NCI-H524 (cell line): Measurements from ENCODE around the gene SUMF1.

Experiments
- DNase-seq, 2 experiments: peaks; one replicate each; lab custom pipeline; 2025; lab: John Stamatoyannopoulos, UW

The SUMF1 gene

DNA sequence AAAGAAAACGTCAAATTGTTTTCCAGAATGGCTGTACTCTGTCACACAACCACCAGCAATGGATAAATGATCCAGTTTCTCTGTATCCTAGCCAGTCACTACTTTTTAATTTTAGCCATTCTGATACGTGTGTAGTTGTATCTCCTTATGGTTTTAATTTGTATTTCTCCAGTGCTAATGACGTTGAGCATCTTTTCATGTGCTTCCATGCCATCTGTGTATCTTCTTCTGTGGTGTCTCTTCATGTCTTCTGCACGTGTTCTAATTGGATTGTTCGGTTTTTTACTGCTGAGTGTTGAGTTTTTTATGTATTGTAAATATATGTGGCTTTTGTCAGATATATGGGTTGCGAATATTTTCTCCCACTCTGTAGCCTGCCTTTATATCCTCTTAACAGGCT is 81.9 kb downstream of the SUMF1 start:
- DNase-seq, result no peak

DNA sequence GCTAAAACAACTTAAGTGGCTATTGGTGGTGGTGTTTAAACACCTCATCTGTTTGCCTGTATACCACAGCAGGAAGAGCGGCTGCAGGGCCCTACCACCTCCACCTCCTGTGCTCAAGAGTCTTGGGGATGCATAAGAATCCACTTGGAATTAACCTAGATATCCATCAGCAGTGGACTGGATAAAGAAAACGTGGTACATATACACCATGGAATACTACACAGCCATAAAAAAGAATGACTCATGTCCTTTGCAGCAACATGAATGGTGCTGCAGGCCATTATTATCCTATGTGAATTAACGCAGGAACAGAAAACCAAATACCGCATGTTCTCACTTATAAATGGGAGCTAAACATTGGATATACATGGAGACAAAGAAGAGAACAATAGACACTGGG is 87.1 kb downstream of the SUMF1 start:
- no peak for DNase-seq

DNA sequence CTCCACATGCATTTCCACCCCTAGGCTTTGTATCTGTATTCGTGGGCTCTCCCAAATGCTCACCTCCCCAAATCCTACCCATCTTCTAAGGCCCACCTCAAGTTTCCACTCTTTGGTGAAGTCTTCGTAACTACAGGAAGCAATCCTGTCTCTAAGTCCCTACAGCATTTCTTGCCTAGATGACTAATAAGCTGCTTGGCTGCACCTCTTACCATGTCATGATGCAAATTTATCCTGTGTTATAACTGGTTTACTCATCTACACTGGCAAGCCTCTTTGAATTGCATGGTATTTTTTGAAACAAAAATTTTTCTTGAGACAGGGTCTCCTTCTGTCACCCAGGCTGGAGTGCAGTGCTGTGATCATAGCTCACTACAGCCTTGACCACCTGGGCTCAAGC is 90.6 kb downstream of the SUMF1 start:
- no peak for DNase-seq

DNA sequence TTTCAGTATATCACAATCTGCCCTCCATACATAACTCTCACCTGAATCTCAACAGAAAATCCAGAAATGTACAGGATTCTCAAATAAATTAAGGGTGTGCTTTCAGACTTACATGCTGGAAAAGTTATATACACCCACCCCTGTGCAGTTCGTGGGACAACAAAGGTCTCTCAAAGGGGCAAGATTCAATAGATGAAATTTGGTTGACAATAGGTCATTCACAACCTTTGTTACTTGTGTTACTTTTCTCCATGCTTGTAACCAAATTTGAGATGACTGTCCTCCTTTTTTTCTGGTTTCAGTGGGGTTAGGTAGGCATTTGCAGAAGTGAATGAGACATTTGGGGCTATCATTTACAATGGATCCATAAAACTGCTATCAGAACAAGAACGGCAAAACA is 91.2 kb downstream of the SUMF1 start:
- DNase-seq, result no peak

DNA sequence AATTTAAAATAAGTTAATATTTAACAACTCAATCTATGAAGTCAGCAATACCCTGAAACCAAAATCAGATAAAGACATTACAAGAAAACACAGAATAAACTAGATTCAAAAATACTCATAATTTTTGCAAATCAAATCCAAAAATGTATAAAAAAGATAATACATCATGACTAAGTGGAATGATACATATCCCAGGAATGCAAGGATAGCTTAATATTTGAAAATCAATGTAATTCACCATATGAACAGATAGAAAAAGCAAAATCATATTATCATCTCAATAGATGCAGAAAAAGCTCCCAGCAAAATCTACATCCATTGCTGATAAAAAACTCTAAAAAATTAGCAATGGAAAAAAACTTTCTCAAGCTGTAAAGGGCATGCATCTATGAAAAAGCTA is 93.4 kb downstream of the SUMF1 start:
- no peak for DNase-seq

DNA sequence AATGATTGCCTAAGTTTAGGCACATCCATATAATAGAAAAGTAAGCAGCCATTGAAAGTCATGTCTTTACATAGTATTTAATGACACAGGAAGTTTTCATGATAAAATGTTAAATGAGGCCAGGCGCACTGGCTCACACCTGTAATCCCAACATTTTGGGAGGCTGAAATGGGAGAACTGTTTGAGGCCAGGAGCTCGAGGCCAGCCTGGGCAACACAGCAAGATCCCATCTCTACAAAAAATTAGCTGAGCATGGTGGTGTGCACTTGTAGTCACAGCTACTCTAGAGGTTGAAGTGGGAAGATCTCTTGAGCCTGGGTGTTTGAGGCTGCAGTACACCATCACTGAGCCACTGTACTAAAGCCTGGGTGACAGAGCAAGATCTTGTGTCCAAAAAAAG is 104.5 kb downstream of the SUMF1 start:
- no peak for DNase-seq

DNA sequence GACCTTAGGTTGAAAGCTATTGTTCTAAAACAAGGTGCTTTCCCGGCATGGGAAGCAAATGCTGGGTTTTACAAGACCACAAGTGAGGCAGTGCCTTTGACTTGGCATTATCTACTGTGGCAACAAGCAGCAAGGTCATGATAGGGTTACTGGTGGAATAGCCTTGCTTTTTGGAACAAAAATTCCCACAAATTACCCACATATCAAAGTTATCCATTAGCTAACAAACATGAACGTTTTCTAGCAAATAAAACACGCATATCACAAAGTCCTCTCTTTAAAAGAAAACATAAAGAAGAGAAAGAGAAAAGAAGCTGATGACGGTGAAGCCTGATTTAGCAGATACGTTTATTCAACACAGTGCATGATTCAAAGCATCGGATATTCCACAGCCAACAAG is 106.3 kb downstream of the SUMF1 start:
- DNase-seq, result no peak

DNA sequence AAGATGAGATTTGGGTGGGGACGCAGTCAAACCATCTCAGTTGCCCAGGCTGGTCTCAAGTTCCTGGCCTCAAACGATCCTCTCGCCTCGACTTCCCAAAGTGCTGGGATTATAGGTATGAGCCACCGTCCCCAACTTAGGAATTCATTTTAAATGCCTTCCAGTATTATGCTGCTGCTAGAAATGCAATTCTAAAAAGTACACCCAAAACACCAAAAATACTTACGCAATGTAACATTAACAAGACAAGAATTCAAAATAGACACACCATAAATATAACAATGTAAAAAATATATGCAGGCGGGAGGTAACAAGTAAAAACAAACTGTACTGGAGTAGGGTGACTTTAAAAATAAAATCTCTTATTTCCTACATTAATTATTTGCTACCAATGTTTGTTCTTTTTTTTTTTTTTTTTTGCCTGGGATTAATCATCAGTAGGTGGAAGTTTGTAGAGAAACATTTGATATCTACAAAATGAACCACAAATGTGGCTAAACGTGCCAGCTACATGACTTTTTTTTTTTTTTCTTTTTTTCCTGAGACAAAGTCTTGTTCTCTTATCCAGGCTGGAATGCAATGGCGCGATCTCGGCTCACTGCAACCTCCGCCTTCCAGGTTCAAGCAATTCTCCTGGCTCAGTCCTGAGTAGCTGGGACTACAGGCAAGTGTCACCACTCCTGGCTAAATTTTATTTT is 107.1 kb downstream of the SUMF1 start:
- DNase-seq, result no peak

DNA sequence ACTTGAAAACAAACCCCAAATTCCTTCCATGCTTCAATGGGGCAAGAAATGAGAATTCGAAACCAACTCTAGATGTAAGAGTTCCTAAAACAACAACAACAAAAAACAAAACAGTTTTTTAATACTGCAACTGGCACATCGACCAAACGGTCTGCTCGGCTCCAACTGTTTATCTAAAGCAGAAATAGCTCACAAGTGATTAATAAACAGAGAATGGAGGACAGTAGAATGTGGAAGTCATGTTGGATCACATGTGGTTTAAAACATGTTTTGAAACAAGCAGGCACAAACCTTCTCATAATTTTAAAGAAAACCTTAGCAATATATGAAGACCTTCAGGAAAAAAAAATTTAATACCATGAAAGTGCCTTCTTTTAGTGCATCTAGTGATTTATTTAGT is 108.8 kb downstream of the SUMF1 start:
- no peak for DNase-seq

DNA sequence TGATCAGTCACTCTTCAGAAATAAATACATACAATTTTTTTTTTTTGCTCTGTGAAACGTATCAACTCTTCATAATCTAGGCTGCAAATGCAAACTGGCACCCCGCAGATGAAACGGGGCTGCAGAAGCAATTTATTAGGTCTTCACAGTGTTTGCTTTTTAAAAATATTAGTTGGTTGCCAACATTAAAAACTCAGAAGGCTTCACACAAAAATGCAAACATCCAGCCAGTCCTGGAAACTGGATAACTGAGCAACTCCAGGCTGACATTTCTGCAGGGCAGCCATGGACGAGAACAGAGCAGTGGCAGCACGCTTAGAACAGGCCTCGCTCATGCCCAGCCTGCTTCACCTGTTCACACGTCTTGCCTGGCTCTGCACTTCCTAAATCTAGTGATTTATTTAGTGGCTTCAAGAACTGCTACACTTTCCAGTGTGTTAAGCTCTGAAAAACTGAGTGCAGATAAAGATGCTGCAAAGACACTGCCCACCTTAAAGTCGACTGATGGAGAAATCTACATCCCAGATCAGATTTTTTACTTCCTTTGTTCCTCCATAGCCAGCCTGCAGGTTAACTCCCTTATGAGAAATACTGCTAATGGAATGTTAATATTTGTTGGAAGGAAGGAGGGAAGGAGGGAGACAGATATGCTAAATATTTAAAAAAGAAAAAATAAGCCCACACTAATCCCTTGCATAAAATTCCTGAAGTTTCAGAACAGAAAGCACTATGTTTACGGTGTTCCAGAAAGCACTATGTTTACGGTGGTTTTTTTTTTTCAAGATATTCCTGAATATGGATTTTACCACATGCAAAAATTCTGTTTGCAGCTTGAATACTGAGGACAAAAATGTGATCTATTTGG is 110.3 kb downstream of the SUMF1 start:
- no peak for DNase-seq

DNA sequence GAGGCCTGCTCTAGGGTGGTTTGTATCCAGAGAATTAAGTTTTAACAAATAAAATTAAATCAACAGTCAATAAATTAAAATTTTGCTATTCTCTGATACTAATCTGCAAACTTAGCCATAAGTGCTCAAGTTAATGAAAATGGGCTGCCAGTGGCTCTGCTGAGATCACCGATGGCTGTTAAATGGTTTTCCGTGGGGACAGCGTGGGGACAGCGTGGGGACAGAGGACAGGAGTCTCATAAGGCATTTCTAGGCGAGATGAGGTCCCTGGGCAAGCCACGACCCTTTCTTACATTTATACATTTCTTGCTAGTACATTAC is 110.9 kb downstream of the SUMF1 start:
- DNase-seq, result no peak

DNA sequence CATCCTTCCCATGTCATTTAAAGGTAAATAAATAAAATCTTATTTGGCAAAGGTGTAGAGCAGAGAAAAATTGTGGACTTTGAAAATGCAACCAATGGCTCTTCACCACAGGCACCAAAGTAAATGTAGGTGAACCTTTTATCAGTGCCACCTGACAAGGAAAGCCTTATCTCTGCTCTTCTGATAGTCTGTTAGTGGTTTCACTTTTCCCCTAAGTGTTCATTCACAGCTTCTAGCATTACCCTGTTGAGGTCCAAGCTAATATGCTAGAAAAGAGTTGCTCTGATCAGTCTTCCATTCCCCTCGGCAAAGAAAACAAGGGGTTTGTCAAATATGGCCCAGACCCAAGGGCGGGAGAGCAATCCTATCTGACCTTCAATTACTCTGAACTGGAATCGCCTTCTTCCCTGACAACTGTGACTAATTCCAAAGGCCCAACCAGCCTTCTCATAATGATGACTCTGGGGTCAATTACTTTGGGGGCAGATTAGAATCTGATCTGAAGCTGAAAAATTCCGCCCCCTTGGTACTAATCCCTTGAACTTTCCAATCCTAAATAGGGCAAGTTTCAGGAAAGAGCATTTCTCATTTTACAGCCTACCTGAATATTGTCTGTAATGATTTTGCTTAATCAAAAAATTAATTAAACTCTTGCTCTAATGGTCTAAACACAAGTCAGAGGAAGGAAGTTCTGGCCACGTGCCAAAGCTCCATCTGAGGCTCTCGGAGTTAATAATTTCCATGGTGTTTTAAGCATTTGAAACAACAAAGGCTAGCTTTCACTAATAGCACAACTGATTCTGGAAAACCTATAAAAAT is 111.5 kb downstream of the SUMF1 start:
- no peak for DNase-seq

DNA sequence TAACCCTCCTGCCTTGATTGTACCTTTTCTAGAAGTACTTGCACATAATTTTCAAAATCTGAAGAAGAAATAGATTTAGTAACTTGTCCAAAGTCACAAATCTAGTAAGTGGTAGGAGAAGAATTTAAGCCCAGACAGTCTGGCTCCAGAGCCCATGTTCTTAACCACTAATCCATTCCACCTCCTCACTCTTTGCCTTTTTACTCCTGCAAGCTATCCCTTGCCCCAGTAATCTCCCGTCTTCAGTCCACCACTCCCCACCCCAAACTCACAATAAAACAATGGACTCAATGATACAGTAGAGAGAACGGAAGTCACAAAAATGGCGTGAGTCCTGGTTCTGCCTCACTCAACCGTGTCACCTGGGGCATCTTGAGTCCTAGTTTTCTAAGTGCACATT is 115.2 kb downstream of the SUMF1 start:
- no peak for DNase-seq

DNA sequence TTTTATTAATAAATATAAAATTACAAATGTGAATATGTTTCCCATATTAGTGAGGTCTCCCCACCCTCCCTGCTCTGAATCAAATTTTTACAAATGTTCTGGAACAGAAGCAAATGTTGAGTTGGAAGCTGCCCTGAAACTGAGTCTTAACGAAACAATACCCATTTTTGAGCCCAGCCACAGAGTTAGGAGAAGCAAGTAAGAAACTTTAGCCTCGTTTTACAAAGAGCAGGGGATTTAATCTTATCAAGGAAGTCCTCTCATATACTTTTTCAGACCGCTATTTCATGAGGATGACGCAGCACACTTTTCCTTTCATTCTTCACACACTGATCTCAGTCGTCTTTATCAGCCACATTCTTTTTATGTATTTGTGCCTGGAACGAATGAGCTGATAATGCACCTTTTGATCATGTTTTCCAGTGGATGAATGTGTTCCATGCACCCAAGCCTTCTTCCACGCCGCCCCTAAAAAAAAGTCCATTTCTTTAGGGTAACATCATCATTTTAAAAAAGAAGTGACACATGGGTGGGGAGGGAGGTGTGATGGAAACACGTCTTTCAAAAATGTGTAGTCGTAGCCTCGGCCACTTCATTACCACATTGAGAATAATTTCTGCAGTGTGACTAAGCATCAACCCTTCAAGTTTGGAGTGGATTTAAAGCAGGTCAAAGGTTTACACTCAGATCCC is 115.8 kb downstream of the SUMF1 start:
- DNase-seq, result no peak

DNA sequence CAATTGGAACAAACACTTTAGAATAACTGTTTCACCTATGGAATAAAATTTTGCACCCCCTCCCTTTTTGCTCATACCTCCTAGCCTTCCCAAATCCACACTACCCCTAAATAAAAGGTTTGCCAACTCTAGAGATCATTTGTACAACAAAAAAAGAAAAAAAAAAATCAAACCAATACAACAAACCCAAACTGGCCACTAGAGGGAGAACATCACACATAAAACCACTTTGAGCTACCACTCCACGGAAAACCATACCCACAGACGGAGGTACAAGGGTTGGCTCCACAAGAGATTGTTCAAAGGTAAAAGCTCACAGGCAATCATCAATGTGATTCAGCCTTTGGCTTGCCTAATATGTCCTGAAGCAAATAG is 116.3 kb downstream of the SUMF1 start:
- peak in 1 of 2 experiments; percentile 59 for DNase-seq

DNA sequence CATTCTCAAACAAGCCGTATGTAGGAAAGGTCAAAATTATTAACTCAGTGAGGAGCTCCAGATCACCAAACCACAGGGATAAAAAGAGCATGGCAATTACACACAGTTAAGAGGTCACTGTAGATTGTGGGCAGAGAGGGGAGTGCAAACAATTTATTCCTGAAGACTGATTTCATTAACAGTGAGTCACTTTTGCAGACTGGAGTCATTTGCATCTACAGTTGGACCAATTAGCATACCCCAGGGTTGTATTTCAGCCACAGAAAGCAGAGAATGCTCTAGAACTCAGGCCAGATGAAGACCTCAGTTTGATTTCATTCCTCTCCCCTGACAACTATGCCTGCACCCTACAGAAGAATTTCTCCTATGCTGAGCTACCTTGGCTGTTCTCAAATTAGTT is 123.8 kb downstream of the SUMF1 start:
- no peak for DNase-seq

DNA sequence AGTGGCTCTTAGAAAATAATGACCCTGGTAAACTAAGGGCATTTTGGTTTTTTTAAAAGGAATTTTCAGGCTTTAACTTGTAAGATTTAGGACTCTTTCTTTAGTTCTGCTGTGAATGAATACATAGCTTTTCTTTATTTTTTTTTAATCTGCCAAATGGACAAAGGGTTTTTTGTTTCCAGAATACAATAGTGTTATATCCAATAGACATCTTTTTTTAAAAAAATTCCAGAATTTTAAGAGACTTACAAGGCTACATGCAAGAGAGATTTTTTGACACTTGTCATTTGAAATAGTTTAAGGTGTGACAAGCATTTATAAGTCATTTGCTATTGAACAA is 125.8 kb downstream of the SUMF1 start:
- DNase-seq, result no peak

DNA sequence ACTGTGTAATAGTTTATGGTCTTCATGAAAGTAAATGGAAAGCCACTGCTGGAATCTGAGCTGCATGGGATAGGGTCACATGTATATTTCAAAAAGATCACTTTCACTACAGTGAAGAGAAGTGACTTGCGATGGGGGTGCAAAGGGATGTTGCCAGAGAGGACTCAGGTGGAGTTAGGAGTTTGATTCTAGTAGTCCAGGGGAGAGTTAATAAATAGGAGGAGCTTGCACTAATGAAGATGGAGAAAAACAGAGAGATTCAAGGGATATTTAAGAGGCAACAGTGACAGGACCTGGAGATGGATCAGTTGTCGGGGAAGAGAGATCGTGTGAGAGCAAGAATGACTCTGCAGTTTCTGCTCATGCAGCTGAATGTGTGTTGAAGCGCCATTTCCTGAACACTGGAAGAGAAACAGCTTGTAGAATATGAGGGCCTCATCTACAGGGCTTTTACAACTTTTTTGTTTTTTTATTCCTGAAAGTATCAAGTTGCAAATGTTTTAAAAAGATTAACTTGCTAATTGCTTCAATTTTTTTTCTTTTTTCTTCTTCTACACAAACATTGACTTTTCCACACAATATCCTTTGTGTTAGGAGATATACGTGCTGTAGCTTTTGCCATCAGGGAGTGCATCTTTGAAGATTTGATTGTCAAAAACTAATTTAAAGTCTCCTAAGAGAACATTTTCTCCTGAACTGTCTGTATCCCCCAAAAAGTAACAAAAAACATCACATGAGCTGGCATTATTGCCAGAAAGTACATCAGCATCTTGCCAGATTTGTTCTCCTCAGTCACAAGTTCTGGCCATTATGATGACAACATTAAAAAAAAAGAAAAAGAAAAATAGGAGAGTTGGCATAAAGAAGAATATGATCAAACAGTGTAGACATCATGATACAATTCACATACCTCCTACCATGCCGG is 126.4 kb downstream of the SUMF1 start:
- DNase-seq, result no peak

DNA sequence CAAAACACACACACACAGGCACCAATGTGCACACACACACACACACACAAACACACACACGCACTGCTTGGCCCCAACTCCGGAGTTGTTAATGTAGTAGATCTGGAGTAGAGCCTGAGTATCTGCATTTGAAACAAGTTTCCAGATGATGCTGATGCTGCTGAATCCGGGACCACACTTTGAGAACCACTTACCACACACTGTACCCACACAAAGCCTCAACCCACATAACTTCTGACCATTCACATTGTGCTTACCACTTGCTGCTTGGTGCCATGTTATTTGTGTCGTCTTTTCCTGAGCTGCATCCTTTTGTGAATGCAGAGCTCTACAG is 127.0 kb downstream of the SUMF1 start:
- DNase-seq, result no peak

DNA sequence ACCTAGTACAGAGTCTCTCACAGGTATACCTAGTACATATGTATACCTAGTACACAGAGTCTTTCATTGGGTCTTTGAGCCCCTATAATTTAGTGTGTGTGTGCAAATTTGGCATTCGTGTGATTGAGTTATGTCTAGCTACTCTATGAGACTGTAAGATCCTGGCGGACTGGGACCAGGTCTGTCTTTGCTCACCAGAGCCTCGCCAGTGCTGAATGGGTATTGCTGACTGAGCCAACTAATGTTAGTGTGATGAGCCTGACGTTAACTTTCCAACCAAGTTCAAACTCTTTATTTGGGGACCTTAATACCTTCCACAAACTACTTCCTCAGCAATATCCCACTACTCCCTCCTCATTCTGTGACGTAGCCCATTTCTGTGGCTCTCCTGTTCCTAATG is 128.3 kb downstream of the SUMF1 start:
- no peak for DNase-seq

DNA sequence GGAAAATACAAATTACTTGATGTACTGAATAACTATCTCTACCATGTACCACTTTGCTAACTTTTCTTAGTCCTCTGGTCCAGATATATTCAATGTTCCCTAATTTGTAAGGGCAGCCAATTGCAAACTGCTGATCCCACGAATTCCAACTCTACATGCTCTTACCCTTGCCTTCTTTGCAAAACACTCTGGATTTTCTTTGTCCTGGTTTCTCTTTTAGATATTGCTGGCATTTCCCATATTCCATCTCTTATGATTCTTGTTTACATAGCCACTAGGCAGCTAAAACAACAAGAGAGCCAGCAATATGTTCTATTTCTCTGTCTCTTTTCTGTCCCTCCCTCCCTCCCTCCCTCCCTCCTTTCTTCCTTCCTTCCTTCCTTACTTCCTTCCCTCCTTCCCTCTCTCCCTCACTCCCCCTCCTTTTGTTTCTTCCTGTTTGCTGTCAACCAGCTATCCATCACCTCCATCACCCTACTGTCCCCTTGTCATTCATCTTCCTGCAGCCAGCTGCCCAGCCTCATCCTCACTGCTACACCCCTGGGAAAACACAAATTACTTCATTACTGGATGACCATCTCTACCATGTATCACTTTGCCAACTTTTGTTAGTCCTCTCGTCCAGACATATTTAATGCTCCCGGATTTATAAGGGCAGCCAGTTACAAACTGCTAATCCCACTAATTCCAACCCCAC is 130.1 kb downstream of the SUMF1 start:
- no peak for DNase-seq
